ENCODE results near the gene PRR22.
"Not testable (repeated sequence)": the region's sequence is repeated elsewhere in the genome, so short reads cannot be mapped to it uniquely, and the experiment has no call there.

Gene PRR22

DNA sequence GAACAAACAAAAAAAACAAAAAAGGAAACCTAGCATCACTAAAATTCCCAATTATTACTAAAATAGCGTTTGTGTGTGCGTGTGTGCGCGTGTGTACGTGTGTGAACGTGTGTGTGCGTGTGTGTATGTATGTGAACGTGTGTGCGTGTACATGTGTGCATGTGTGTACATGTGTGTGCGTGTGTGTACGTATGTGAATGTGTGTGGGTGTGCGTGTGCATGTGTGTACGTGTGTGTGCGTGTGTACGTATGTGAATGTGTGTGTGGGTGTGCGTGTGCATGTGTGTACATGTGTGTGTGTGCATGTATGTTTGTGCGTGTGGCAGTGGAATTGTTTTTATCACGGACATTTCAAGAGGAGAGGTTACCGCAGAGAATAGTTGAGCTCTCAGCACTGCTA is 42.5 kb downstream of the PRR22 start:
- no peak for DNase-seq
- Histone ChIP-seq H3K9me3 (no peaks in the 10 kb centered on the region), H3K4me3 (ENCODE audit: low read depth, low read length) (no peak overlapping the region), H3K27me3 (no peaks in the 10 kb centered on the region; the same call in none of the 2 replicates), H3K4me1 (no peaks in the 10 kb centered on the region), H3K36me3 (no peaks in the 10 kb centered on the region)
- TF ChIP-seq, protein P1, sequence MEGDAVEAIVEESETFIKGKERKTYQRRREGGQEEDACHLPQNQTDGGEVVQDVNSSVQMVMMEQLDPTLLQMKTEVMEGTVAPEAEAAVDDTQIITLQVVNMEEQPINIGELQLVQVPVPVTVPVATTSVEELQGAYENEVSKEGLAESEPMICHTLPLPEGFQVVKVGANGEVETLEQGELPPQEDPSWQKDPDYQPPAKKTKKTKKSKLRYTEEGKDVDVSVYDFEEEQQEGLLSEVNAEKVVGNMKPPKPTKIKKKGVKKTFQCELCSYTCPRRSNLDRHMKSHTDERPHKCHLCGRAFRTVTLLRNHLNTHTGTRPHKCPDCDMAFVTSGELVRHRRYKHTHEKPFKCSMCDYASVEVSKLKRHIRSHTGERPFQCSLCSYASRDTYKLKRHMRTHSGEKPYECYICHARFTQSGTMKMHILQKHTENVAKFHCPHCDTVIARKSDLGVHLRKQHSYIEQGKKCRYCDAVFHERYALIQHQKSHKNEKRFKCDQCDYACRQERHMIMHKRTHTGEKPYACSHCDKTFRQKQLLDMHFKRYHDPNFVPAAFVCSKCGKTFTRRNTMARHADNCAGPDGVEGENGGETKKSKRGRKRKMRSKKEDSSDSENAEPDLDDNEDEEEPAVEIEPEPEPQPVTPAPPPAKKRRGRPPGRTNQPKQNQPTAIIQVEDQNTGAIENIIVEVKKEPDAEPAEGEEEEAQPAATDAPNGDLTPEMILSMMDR (IDR thresholded peaks at IDR 0.05; ENCODE audit: low read depth, low read length) = no peak

DNA sequence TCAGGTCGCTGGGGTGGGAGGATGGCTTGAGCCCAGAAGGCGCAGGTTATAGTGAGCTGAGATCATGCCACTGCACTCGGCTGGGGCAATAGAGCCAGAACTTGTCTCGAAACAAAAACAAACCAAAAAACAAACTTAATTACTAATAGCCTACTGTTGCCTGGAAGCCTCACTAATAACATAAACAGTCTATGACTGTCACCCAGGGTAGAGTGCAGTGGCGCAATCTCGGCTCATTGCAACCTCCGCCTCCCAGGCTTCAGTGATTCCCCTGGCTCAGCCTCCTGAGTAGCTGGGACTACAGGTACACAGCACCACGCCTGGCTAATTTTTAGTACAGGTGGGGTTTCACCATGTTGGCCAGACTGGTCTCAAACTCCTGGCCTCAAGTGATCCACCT is 46.1 kb downstream of the PRR22 start:
- DNase-seq = no peak
- Histone ChIP-seq H3K27me3 (peaks cover 19% of the 10 kb centered on the region), H3K4me3 (ENCODE audit: low read depth, low read length) (no peak overlapping the region), H3K4me1 (no peaks in the 10 kb centered on the region), H3K9me3 (no peaks in the 10 kb centered on the region), H3K36me3 (no peaks in the 10 kb centered on the region)
- TF ChIP-seq, protein P1 (IDR thresholded peaks at IDR 0.05; ENCODE audit: low read depth, low read length) = no peak

DNA sequence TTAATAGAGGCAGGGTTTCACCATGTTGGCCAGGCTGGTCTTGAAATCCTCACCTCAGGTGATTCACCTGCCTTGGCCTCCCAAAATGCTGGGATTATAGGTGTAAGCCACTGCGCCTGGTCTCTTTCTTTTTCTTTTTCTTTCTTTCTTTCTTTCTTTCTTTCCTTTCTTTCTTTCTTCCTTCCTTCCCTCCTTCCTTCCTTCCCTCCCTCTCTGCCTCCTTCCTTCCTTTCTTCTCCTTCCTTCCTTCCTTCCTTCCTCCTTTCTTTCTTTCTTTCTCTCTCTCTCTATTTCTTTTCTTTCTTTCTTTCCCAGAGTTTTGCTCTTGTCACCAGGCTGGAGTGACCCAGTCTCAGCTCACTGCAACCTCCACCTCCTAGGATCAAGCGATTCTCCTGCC is 51.4 kb downstream of the PRR22 start:
- peaks cover 19% of the 10 kb centered on the region for H3K27me3 ChIP-seq
- H3K9me3 ChIP-seq; H3K4me3 ChIP-seq (ENCODE audit: low read depth, low read length); DNase-seq; H3K36me3 ChIP-seq; H3K4me1 ChIP-seq: not testable (repeated sequence)
